ENCODE data around the gene RTN4R. TPM values are rescaled to one million over a fixed set of nuclear protein-coding genes. Genes with fewer than 3 reads are reported as not detected.

RTN4R gene
- total and polyA plus RNA-seq, 12 donors = 0.35 to 18.8 (median 1.1) TPM

DNA sequence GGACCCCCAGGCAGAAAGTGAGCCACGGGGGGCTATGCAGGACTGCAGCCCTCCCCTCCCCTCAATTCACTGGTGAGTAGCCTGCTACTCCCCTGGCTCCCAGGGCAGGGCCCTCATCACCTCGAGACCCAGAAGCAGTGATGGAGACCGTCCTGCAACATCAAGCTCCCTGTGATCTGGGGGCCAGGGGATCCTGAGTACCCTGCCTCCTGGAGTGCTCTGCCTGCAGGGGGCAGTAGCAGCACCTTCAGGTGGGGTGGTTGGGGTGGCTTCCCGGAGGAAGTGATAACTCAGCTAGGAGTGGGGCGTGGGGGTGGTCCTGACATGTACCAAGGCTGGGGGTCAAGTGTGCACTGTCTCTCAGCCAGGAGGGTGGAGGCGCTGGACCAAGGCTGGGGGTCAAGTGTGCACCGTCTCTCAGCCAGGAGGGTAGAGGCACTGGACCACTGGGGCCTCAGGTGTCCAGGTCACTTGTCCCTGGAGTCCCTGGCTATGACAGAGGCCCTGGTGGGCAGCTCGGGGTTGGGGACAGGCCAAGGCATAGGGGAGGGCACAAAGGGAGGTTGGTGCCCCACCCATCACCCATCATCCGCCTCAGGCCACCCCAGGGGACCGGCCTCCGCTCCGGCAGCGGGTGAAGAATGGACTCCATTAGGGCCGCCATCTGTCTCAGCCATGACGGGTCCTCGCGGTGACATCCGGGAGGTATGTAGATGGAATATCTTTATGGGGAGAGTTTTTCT is 9.4 kb downstream of the RTN4R start:
- Histone ChIP-seq H3K4me1 (replicated peaks in 1 of 2) (no peaks in the 10 kb centered on the region), H3K9me3 (replicated peaks in 1 of 3) (no peaks in the 10 kb centered on the region), H3K4me3 (no peak overlapping the region), H3K27me3 (no peaks in the 10 kb centered on the region), H3K27ac (no peak overlapping the region), H3K36me3 (replicated peaks in 1 of 2) (no peaks in the 10 kb centered on the region)
- intact Hi-C loops (cut with DNase I) = no loop called here
- no peak for DNase-seq
- TF ChIP-seq POLR2A (IDR thresholded peaks at IDR 0.05) = no peak
- TF ChIP-seq, protein P1, sequence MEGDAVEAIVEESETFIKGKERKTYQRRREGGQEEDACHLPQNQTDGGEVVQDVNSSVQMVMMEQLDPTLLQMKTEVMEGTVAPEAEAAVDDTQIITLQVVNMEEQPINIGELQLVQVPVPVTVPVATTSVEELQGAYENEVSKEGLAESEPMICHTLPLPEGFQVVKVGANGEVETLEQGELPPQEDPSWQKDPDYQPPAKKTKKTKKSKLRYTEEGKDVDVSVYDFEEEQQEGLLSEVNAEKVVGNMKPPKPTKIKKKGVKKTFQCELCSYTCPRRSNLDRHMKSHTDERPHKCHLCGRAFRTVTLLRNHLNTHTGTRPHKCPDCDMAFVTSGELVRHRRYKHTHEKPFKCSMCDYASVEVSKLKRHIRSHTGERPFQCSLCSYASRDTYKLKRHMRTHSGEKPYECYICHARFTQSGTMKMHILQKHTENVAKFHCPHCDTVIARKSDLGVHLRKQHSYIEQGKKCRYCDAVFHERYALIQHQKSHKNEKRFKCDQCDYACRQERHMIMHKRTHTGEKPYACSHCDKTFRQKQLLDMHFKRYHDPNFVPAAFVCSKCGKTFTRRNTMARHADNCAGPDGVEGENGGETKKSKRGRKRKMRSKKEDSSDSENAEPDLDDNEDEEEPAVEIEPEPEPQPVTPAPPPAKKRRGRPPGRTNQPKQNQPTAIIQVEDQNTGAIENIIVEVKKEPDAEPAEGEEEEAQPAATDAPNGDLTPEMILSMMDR (IDR thresholded peaks at IDR 0.05) = peak in 1 of 6 experiments; percentile 2
- WGBS, 4 donors = 91 to 95% (median 93%) methylated on average over 8 to 18 of the region's 18 CpGs

DNA sequence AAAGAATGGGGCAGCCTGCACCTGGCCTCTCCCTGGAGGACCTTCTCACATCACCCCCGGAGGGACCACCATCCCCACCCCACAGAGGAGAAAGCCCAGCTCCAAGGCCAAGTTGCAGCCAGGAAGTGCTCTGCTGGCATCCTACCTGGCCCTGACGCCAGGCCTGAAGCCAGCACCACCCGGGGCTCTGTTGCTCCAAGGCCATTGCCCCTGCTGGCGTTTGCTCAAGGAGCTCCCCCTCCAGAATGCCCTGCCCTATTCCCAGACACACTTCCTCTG is 10.2 kb downstream of the RTN4R start:
- no peak for DNase-seq
- no peak overlapping the region for H3K27ac ChIP-seq
- no peak overlapping the region for H3K4me3 ChIP-seq
- H3K36me3 ChIP-seq (replicated peaks in 1 of 2) = no peaks in the 10 kb centered on the region
- intact Hi-C loops (cut with DNase I) = no loop called here
- H3K27me3 ChIP-seq = no peaks in the 10 kb centered on the region
- TF ChIP-seq, protein P1 (IDR thresholded peaks at IDR 0.05) = no peak
- TF ChIP-seq POLR2A (IDR thresholded peaks at IDR 0.05) = no peak
- no peaks in the 10 kb centered on the region for H3K4me1 ChIP-seq (replicated peaks in 1 of 2)
- 71 to 76% methylated on average over 4 of the region's 4 CpGs; no CpG with 5 or more reads in 2 of the 4 donors for WGBS, 4 donors
- H3K9me3 ChIP-seq (replicated peaks in 1 of 3) = no peaks in the 10 kb centered on the region

DNA sequence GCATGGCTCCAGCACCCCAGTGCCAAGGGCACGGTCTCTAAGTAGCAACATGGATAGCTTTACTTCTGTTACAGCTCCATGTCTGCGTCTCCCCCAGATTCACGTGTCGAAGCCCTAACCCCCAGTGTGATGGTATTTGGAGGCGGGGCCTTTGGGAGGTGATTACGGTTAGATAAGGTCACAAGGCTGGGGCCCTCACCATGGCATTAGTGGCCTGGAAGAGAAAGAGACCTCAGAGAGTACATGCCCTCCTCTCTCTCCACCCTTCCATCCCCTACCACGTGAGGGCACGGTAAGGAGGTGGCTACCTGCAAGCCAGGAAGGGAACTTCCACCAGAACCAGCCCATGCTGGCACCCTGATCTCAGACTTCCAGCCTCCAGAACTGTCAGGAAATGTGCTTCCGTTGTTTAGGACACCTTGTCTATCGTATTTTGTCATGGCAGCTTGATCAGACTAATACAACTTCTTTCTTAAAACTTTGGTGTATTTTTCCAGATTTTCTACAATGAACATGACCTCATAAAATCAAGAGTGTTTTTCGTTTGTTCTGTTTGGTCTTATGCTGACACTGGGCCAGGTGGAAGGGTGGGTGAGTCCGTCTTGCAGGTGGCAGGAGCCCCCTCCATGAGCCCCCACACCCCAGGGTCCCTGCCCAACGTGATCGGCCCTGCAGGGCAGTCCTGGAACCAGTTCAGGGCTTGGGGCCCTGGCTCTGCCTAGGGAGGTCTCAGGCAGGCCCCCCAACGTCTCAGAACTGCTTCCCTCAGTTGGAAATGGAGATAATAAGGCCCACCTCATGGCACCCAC is 10.7 kb downstream of the RTN4R start:
- WGBS, 4 donors = 91 to 95% (median 93%) methylated on average over 11 to 15 of the region's 15 CpGs
- no peak overlapping the region for H3K27ac ChIP-seq
- H3K36me3 ChIP-seq (replicated peaks in 1 of 2) = no peaks in the 10 kb centered on the region
- no peaks in the 10 kb centered on the region for H3K4me1 ChIP-seq (replicated peaks in 1 of 2)
- intact Hi-C loops (cut with DNase I) = no loop called here
- no peak for TF ChIP-seq POLR2A (IDR thresholded peaks at IDR 0.05)
- TF ChIP-seq, protein P1 (IDR thresholded peaks at IDR 0.05) = no peak
- H3K4me3 ChIP-seq = no peak overlapping the region
- no peaks in the 10 kb centered on the region for H3K27me3 ChIP-seq
- no peak for DNase-seq
- H3K9me3 ChIP-seq (replicated peaks in 1 of 3) = no peaks in the 10 kb centered on the region

- Histone ChIP-seq H3K27me3 (no peaks in the 10 kb centered on the region), H3K36me3 (replicated peaks in 1 of 2) (no peaks in the 10 kb centered on the region), H3K4me3 (no peak overlapping the region), H3K4me1 (replicated peaks in 1 of 2) (no peaks in the 10 kb centered on the region), H3K27ac (no peak overlapping the region), H3K9me3 (replicated peaks in 1 of 3) (no peaks in the 10 kb centered on the region)
- TF ChIP-seq, protein P1 (IDR thresholded peaks at IDR 0.05) = no peak
- TF ChIP-seq POLR2A (IDR thresholded peaks at IDR 0.05) = no peak
- WGBS, 4 donors = 83 to 87% (median 85%) methylated on average over 8 to 12 of the region's 12 CpGs
- DNase-seq = no peak
- intact Hi-C loops (cut with DNase I) = no loop called here
Observed at GRCh38 chr22:20256551-20257211, 11.4 kb downstream of the RTN4R start.

All from adrenal gland (tissue), 12 donors.